COLO668 (cell line): Measurements from ENCODE around the gene GSTT2B.
"Not testable (repeated sequence)": the region's sequence is repeated elsewhere in the genome, so short reads cannot be mapped to it uniquely, and the experiment has no call there.

Experiments used
- DNase-seq: peaks from one replicate; lab custom pipeline; 2025; ENCODE audit not compliant: unreplicated experiment; lab: John Stamatoyannopoulos, UW

Gene GSTT2B, protein sequence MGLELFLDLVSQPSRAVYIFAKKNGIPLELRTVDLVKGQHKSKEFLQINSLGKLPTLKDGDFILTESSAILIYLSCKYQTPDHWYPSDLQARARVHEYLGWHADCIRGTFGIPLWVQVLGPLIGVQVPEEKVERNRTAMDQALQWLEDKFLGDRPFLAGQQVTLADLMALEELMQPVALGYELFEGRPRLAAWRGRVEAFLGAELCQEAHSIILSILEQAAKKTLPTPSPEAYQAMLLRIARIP

DNA sequence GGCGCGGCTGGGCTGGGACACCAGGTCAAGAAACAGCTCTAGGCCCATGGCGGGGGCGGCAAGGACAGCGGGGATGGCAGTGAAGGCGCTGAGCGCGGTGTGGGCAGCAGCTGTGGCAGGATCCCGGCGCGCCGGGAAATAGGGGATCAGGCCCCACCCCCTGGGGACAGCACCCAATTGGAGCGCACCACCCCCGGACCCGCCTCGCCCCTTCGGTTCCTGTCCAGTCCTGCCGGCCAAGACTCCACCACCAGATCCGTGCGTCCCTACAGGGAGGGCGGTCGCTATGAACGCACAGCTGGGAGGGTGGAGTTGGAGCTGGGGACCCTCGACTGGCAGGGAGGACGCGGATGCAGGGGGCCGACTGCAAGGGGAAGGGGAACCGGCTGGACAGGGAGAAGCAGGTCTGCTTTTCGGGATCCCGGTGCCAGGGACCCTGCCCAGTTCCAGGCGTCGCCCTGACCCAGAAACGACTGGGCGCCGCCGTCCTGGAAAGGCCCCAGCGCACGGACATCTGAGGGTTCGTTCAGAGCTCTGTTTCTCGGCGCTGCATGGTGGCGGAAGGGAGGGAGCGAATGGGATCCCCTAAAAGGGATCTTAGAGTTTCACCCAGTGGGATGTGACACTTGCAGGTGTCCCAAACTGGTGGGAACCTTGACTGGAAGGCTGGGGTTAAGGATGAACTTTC, at the start of gene GSTT2B:
GSTT2B (minus strand) TSS at position 112 of the 688 bp plus-strand sequence; CDS start at position 48, 64 bp downstream.
- DNase-seq: not testable (repeated sequence)

DNA sequence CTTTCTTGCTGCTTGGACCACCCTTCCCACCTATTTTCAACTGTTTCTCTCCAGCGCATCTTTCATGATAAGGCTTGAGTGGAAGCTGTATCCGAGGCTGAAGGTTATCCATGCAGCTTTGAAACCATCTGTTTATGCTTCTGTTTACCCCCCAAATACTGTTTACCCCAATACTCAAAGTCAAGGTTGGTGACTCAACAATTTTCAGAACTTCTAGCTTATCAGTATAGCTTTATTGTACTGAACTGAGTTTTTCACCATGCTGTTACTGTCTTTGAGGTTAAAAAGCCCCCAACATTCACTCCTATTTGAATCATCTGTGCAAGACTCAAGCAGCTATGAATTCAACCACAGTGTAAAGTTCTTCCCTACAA, 49.0 kb upstream of the GSTT2B start:
- no peak for DNase-seq

DNA sequence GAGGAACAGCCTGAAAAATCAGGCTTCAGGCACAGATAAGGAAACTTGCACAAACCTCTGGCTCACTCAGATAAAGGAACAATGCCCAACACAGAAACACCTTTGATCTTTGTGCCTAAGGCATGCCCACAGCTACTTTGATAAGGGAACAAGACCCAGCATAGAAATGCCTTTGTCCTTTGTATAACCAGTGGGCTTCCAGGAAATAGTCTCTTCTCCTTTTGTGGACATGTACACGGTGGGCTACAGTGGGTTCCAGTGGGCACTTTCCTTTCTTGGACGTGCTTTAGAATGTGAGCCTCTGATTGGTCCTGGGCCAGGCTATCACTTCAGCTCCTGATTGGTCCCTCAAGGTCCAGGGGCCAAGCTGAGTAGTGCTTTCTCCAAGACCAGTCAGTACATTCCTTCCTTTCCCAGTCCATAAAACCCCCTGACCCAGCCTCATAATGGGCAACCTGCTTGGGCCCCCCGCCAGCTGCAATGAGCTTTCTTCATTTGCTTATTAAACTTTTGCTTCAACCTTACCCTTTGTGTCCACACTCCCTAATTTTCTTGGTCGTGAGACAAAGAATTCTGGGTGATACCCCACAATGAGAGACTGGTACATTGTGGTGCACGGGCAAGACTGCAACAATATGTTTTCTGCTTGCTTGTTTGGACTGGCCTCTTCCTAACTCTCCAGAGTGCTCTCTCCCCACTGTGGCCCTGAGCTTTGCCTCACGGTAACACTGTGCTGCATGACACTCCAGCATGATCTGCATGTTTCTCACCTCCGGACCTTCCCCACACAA, 48.4 kb upstream of the GSTT2B start:
- no peak for DNase-seq

DNA sequence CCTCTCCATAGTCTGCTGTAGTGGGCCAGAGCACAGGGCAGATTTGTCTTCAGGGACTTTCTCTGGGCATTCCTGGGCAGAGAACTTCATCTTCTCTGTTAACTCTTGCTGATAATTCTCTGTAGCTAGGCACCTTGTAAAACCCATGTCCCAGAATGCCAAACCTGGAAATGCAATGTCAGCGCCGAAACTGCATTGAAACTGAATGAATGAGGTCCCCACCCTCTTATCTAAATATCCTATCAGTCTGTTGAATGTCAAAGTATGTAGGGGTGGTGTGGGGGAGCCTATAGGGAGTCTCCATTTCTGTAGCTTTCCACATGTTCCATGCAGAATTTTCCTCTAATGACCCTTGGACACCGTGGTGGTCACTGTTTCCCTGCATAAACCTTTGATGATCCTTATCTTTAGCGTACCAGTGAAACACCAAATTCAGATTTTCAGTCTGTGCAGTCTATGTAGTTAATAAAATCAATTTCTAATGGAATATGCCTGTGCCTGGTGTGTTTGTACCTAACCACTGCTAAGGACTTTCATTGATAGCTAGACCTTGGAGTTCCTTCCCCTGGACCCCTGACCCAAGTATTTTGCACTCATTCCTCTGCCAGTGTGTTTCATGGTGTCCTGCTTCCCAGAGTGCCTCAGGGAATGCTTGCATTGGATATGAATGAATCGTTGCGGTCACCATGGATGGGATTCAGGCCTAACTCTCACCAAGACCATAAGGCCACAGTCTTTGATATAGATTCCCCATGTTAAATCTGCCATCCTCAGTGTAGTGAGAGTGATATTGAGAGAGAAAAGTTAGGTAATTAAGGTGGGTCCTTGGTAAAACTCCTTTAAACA, 47.6 kb upstream of the GSTT2B start:
- no peak for DNase-seq

DNA sequence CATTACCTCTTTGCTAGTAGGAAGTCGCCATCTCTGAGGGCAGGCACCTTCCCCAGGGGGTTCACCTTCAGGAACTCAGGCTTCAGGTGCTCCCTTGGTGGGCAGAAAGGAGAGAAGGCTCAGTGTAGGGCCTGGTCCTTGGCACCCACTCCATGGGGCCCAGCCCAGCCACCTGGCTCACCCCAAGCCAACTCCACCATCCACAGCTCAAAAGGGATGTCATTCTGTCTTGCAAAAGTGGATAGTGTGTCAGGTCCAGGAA, 47.0 kb upstream of the GSTT2B start:
- DNase-seq: no peak

DNA sequence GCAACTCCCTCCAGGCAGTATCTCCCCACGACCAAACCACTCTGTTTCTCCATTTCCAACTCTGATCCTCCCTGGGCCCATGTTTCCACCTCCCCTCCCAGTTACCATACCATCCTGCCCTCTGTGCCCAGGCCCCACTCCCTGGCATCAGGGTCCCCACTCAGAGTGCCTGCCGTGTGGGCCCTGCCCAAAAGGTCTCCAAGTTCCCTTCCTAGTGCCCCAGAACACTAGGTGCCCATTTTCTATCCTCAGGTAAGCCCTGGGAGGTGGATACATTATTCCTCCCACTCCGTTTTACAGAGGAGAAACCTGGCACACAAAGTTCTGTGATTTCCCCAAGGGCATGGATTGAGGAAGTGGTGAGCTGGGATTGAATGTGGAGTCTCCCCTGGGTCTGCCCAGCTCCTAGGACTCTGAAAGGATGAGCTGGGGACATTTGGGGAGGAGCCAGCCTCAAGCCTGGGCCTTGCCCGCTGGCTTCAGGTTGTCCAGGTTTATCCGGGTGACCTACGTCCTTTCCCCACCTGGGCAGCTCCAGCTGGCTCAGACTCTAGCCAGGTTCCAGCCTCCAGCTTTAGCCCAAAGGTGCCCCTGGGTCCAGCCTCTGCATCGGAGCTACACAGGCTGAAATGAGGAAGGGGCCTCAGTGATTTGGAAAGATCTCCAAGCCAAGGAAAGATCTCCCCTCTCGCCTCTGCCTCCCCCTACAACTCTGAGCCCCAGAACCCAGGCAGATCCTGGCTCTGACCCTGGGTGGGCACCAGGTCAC, 46.4 kb upstream of the GSTT2B start:
- no peak for DNase-seq

DNA sequence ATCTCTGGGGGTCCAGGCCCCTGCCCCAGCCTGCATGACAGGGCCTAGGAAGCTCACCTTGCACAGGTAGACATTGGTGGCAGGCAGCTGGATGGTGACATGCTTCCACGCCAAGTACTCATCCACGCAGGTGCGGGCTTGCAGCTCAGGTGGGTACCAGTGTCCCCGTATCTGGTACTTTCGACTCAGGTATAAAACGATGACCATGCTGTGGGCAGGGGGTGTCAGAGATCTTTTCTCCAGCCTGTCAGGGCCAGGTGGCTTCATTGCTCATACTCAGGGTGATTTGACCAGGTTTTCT, 45.9 kb upstream of the GSTT2B start:
- no peak for DNase-seq

DNA sequence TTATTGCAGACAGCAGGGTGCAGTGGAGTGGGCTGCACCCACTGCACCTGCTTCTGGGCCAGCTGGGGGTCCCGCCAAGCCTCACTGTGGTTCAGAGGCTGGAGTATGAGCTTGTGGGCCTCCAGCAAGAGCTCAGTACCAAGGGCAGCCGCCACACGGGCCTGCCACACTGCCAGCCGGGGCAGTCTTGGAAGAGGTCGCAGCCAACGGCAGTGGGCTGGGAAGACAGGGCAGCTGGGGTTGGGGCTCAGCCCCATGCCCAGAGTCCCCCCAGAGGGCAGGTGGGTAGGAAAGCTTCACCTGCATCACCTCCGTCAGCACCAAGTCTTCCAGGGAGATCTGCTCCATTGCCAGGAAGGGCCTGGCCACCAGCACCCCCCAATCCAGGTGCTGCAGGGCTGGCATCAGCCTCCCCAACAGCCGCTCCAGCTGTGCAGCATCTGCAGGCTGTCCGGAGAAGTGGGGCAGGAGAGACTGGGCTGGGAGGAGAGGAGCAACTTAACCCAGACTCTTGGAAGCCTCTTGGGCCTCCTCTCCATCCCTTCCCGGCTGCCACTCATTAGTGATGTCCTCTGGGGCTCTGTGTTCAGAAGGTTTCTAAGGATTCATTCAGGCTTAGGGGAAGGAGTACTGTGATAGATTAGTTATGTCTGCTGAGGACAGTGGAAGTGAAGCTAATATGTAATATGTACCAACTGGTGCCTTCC, 45.4 kb upstream of the GSTT2B start:
- DNase-seq: no peak

DNA sequence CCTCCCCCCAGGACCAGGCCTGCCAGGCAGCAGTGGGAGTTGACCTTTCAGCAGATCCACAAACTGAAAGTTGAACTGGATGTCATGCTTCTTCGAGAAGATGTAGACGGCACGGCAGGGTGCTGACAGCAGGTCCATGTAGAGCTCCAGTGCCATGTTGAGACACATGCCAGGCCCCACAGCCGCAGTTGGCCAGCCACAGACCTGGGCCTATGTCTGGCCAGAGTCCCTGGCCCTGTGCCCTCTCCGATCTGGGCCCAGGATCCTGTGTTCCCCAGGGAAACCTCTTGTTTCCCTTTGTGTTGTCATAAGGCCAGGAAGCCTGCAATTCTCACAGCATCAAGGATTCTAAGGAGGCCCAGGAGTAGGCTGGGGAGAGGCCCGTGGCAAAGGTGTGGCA, 44.2 kb upstream of the GSTT2B start, which contains the start of gene GSTT4:
GSTT4 (minus strand) TSS at position 253 of the 400 bp plus-strand sequence; CDS start at position 156, 97 bp downstream.
- no peak for DNase-seq

DNA sequence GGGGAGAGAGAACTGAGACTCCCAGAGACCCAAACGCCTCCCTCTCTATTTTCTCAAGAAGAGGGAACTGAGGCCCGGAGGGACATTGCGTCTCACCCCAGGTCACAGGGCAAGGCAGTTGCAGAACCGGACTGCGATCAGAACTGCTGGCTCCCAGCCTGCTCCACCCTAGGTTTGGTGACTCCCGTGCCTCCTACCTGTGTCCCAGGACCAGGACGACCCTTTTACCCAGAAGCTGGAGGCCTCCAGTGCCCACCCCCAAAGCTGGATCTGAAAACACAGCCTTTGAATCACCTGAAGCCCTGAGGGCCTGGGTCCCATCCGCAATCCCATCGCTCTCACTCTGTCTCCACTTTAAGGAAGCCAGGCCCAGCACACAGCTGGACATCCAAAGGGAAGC, 42.9 kb upstream of the GSTT2B start:
- DNase-seq: no peak

DNA sequence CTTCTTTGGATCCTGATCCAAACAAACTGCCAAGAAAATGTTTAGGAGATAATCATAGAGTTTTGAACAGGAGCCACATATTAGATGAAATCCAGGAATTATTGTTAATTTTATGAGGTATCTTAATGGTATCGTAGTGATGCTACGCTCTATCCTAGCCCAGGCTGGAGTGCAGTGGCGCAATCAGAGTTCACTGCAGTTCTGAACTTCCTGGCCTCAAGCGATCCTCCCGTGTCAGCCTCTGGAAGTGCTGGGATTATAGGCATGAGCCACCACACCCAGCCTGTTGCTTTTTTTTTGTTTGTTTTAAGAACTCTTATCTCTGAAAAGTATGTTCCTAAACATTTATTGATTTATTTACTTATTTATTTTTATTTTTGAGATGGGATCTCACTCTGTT, 41.9 kb upstream of the GSTT2B start:
- DNase-seq: no peak

DNA sequence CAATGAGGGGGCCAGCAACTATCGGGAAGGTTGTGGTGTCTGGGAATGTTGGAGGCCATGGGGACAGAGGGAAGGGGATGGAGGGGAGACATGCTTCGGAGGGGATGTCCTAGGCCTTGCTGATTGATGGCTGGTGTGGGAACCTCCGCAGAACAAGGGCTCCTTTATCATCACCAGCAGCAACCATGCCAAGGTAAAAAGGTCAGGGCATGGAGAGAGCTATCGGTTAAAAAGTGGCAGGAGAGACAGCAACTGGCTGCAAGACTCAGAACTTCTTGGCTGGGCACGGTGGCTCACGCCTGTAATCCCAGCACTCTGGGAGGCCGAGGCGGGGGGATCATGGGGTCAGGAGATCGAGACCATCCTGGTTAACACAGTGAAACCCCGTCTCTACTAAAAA, 41.3 kb upstream of the GSTT2B start:
- DNase-seq: no peak

DNA sequence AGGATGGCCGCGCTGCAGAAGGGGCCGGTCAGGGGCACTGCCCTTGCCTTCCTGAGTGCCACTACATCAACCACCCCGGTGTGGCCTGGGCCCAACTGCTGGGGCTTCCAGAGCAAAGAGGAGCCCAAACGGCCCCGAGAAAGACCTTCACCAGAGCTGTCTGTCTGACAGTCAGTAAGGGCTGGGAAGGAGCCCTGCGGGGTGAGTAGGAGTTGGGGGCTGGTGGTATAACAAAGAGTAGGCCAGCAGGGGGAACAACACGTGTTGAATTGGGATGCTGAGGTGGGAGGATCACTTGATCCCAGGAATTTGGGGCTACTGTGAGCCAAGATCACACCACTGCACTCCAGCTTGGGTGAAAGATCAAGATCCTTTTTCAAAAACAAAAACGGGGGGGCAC, 40.3 kb upstream of the GSTT2B start:
- no peak for DNase-seq

DNA sequence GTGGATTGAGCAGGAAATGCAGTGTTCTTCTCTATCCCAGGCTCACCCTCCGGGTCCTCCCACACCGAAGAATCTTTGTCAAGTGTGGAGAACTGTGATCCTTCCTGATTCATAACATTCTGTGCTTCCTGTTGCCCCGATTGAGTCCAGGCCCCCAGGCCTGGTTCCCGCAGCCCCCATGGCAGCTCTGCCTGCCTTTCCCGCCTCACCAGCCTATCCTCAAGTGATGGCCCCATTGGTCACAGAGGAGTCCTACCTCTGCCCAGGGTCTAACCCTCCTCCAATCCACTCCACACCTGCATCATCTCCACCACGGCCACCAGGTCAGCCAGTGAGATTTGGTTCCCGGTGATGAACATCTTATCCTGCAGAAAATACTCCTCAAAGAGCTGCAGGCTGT, 38.8 kb upstream of the GSTT2B start:
- not testable (repeated sequence) for DNase-seq

DNA sequence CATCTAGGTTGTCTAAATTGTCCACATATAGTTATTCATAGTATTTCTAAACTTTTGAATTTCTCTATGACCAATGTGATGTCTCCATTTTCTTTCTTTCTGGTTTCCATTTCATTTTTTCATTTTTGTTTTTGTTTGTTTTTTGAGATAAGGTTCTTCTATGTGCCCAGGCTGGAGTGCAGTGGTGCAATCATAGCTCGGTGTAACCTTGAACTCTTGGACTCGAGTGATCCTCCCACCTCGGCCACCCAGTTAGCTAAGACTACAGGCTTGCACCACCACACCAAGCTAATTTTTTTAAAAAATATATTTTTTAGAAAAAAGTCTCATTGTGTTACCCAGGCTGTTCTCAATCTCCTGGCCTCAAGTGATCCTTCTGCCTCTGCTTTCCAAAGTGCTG, 36.1 kb upstream of the GSTT2B start:
- no peak for DNase-seq

DNA sequence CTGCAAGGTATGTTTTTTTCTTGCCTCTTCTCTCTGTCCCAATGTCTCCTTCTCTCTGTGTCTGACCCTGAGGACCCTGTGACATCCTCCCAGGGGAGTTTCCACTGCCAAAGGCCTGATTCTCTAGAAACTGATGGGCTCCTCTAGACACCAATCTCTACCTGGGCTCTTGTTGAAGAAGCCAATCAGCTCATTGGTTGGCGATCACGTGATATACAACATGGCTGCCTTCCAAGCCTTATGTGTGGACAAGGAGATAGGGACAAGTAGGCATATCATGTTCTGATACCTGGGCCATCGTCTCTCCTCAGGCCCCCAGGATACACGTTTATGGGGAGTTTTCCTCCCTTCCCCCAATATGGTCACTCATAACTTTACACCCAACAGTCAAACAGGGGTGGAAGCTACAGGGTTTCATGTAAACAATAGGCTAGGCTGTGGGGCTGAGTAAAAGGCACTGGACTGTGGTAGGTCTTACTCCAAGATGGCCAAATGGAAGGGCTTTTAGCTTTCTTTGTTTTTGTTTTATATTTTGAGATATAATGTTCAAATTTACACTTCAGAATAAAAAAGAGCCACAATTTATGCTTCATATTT, 32.7 kb upstream of the GSTT2B start:
- DNase-seq: not testable (repeated sequence)

DNA sequence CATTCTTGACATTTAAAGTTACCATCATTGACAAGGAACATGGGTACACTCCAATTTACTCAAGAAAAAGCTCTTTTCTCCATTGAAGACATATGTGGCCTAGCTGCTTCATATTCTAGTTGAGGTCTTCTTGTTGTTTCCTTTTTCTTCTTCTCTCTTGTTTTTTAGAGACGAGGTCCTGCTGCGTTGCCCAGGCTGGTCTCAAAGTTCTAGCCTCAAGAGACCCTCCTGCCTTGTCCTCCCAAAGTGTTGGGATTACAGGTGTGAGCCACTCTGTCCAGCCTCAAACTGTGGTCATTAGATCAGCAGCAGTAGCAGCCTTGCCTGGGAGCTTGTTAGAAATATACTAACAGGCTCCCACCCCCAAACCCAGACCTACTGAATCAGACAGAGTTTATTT, 32.1 kb upstream of the GSTT2B start:
- not testable (repeated sequence) for DNase-seq

DNA sequence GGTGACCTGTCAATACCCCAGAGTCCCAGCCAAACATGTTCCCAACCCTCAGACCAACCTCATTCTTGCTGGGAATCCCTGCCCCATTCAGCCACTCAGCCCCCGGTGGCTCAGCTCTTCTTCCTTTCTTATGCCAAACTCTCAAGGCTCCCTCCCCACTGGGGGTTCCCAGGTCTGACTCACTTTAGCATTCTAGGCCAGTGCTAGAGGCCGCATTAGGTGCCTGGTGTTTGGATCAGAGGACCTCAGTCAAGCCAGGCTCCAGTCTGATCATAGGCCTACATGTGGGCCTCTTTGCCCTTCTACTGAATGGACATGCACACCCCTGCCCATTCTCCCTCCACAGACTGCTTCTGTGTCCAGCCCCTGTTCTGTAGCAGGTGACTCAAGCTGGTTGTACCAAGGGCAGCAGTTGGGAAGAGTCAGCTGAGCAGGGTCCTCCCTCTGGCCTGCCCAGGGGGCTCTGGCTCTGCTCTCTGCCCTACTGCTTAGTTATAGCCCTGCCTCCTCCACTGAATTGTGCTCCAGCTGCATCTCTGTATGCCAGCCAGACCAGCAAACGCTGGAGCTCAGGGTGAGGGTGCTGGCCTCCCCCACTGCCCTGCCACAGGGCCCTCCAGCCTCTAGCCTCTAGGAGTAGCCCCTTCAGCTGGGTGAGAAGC, 28.7 kb upstream of the GSTT2B start:
- not testable (repeated sequence) for DNase-seq

DNA sequence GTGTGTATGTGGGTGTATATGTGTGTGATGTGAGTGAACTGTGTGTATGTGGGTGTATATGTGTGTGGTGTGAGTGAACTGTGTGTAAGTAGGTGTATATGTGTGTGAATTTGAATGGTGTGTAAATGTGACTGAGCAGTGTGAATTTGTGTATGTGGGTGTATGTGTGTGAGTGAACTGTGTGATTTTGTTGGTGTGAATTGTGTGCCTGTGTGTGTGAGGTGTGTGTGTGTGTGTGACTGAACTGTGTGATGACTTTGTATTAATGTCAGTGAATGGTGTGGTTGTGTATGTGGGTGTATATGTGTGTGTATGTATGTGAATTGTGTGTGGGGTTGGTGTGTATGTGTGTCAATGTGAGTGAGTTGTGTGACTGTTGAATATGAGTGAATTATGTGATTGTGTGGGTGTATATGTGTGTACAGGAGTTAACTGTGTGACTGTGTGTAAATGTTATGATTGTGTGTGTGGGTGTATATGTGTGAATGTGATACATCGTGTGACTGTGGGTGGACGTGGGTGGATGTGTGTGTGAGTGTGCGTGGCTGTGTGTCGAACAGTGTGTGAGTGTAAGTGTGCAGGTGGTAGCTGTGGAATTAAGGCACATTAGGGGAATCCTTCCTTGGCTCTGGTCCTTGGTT, 25.7 kb upstream of the GSTT2B start:
- DNase-seq: not testable (repeated sequence)
